ENCODE data around the gene COL4A6.

Gene COL4A6

DNA sequence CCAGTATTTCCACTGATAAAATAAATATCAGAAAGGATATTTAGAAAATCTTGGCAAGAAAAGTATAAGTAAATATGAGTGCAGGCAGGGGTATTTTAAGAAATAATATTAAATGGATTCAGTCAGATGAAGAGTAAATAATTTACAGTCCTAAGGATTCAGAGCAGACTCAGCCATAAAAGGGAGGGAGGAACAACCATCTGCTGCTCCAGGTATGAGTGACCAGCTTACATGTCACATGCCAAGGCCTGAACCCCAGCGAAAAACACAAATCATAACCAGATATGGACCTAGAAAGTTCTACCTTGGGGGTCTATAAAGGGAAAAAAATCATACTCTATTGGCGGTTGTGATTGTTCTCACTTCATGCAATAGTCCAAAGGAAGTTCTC, 166.8 kb downstream of the COL4A6 start:
- DNase-seq (ENCODE audit: low read depth in 2 of 3, low spot score in 2 of 3): no peak

DNA sequence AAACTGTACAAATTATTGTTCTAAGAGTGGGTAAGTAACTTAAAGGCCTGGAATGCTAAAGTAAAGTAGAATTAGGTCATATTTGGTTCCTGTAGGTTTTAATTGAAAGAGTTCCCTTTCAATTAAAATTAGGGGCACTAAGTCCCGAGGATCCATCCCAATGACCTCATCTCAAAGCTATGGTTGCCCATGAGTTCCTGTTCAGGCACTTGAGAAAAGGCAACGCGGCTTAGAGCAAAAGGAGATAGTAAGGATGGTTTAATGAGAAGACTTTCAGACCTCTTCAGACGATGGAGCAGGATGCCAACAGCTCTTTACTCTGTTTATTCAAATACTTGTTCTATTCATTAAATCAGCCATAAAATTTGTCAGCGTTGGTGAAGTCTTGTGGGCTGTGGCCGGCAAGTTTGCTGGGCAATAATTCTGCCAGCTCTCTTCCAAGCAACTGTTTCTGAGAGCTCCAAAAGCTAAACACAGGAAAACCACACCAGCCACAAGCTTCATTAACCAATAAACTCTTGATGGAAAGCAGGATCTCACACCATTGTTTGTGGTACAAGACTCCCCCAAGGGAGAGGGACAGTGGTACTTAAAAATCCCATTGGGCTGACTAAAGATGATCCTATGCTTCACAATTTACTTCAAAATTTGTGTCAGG, 167.4 kb downstream of the COL4A6 start:
- DNase-seq (ENCODE audit: low read depth in 2 of 3, low spot score in 2 of 3): no peak

DNA sequence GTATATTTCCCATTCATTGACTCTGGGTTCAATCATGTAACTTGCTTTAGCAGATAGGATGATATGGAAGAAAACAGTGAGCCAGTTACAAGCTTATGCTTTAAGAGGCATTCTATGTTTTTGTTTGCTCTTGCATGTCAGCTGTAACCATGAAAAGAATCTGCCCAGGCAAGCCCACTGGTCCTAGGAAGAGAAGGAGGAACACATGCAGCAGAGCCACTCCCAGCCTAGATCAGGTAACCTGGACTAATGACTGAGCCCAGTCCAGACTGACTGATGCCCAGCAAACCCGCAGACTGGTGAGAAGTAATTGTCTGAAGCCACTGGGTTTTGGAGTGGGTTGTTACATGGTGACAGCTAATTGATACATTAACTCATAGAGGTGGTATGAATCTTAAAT, 167.9 kb downstream of the COL4A6 start:
- DNase-seq (ENCODE audit: low read depth in 2 of 3, low spot score in 2 of 3): no peak

DNA sequence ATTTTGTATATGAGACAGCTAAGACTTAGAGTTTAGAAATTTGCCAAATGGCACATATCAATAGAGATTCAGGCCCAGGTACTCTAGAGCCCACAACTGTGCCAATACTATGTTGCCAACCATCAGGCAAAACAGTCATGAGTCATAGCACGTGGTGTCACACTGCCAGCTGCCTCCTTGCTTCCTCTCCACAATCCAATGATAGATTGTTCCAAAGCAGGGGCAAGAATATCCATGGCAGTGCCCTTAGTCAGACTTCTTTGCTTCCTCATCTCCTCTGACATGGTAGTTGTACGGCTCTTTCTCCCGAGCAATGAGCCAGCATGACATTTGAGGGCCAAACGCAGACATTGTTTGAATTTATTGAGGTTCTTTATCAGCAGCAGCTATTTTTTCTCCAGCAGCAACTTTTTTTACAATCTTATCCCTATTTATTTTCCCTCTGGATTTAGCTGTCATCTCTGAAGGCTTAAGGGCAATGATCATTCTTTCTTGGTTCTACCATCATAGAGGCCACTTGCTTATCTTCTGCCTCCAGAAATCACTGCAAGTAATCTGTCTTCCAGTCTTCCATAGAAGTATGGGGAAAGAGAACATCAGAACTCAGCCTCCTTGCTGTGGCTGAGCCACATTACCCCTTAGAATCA, 169.7 kb downstream of the COL4A6 start:
- no peak for DNase-seq (ENCODE audit: low read depth in 2 of 3, low spot score in 2 of 3)

DNA sequence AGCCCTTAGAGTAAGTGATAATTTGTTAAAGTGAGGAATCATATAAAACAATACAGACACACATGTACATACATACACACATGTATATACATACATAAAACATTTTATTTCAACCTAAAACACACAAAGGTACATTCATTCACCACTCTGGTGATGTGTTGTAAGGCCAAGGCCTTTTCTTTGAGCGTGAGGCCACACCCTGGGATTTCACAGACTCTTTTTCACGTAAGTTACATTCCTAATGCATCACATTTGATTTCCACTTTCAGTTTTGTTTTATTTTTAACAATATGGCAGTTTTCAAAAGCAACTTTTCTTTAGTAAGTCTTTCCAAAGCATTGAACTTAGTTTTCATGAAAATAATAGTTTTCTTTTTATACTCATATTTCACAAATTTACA, 170.7 kb downstream of the COL4A6 start:
- DNase-seq (ENCODE audit: low read depth in 2 of 3, low spot score in 2 of 3): no peak

DNA sequence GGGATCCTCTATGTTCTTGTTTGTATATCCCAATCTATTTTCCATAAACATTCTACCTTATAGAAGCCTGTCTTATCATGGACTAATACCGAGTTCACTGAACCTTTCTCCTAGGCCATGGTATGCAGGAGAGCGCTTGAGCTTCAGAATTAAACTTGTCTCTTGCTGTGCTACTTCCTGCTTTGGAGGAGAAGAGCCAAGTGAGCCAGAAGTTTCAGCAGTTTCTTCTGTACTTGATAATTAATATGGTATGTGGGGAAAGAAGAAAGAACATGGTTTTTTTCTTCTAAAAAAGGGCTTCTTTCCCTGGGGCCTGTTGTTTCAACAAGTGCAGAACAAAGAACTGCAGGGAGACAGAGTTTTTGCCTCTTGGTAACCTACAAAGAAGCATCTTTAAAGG, 173.8 kb downstream of the COL4A6 start:
- DNase-seq (ENCODE audit: low read depth in 2 of 3, low spot score in 2 of 3): no peak

DNA sequence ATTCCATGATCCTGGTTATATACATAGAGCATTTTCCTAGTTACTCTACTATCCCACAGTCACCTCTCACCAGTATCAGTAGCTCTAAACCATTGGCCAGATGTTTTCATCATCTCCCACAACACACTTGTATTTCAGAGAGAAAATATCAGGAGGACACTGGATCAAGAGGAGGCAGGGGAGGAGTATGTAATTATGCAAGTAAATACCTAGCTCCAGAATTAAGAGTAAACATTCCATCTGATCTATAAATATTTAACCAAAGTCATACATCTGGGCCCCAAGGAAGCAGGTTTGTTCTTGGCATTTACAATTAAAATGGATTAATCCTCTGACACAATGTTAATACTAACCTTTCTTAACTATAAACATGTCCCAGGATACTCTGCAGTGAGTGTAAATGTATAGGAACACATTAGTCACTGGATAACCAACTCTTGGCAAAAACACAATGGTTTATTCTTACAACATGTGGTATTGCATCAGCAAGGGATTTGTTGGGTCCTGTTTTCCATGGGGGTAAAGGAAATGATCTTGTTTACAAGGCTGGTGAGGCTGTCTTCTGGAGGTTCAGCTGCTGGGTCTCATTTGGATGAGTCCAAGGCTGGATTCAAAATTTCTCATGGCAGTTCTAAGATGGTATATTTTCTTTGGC, 176.5 kb downstream of the COL4A6 start:
- no peak for DNase-seq (ENCODE audit: low read depth in 2 of 3, low spot score in 2 of 3)

DNA sequence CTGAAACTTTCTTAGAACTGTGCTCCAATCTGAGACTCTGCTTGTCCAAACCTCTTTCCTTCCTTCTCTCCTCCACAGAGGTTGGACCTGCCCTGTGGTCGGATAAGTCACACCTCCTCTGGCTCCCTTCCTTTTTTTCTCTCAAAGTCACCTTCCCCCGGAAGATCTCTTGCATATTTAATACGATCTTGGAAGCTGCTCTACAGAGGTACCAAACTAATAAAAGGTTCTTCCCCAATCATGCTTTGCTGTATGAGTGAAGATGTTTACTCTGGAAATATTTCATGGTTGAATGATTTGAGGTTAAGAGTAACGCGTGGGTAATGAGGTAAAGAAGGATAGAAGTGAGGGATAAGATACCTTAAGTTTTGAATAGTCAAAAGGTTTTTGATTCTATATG, 180.7 kb downstream of the COL4A6 start:
- DNase-seq (ENCODE audit: low read depth in 2 of 3, low spot score in 2 of 3): no peak

DNA sequence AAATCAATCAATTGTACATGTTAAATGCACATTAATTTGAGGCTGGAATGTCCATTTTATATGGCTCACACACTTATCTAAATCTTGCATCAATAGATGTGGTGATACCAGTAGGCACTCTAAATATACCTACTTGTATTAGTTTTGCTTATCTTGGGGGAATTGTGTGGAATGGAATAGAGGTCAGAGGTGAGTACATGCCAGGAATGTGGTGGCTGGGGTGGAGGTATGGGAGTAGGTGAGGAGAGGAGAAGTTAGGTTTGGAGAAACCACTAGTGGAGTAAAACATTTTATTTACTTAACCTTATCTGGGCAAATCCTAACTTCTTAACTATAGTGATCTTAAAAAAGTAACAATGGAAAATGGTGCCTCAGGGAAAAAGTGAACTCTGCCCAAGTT, 183.6 kb downstream of the COL4A6 start:
- DNase-seq (ENCODE audit: low read depth in 2 of 3, low spot score in 2 of 3): no peak

DNA sequence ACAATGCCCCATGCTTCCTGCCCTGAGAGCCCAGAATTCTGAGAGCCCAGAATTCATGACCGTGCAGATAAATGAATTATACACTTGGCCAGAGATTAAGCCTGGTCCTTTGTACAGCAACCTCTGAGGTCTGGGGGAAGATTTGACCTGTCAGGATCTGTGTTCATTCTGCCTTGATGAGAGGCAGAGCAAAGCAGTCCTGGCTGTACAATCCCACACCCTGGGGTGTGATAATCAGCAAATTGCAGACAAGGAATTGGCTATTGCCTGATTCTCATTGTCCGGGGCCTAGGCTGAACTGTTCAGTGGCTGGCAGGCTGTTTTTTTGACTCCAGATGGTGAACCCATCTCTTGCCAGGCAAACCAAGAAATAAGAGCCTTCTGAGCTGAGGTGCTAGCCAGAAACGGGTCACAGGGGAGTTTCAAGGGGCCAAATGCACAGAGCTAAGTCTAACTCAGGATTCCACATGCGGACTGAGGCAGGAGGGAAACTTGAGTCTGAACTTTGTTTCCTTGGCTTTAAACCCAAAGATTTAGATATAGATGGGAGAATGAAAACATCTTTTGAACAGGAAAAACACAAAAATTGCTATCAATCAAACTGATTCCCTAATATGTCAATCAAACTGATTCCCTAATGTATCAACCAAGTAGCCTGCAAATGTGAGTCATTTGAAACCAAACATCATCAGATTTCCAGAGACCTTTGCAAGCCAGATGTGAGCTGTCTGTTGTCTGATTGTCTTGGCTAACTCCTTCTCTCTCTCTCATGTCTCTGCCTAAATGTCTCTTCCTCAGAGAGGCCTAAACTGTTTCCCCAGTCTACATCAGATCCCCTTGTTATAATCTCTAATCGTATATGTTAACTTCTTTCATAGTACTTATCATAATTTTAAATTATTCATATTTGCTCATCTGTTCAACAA, 187.3 kb downstream of the COL4A6 start:
- DNase-seq (ENCODE audit: low read depth in 2 of 3, low spot score in 2 of 3): no peak

DNA sequence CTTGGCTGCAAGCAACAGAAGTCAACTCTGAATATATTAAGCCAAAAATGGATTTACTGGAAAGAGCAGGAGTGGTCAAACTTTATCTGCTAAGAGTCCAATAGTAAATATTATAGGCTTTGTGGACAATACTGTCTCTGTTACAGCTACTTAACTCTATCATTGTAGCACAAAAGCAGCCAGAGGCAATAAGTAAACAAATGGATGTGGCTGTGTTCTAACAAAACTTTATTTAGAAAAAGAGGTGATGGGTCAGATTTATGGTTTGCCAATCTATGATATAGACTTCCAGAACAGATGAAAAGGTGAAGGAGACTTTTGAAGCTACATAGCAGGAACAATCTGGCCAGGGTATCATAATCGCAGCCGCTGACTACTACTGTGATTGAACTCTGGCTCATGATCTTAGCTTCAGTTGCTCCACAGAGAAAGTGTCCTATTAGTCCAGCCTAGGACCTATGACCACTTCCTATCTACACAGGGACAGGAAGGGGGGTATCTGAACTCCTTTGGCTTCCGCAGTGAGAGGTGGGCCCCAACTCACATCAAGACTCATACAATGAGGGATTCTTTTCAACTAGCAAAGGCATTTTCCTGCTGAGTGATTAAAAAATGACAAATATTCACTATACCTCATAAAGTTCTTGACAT, 191.8 kb downstream of the COL4A6 start:
- no peak for DNase-seq (ENCODE audit: low read depth in 2 of 3, low spot score in 2 of 3)

DNA sequence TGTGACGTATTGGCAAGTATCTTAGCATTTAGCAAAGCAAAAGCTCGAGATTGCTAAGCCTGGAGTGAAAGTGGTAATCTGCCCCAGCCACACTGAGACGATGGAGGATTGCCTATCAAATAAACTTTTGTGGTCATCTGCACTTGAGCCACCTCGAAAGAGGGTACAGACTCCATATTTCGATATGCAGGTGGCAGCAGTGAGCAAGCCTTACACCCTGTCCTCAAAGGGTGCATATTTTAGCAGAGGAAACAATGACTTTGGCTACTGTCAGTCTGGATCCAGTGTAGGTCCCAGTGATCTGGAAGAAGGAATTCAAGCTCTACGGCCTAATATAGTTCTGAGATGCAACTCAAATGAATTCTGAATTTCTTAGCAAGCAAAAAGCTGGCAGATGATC, 192.8 kb downstream of the COL4A6 start:
- DNase-seq (ENCODE audit: low read depth in 2 of 3, low spot score in 2 of 3): no peak

DNA sequence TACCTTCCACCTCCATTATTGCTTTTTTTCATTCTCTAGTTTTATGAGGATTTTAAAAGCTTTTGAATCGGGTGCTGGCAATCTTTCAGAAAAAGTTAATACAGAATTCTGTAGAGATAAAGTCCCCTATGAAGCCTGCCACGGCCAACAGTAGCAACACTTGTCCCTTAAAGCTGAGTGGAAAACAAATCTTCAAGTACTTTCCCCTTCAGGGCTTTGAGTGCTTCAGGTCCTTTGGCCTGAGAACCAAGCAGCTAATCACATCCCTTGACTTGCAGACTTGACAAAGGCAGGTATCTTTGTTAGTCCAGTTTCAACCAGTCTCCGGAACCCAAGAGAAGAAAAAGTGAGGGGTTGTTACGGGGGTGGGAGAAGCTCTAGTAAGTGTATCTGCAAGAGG, 202.2 kb downstream of the COL4A6 start:
- DNase-seq (ENCODE audit: low read depth in 2 of 3, low spot score in 2 of 3): no peak

DNA sequence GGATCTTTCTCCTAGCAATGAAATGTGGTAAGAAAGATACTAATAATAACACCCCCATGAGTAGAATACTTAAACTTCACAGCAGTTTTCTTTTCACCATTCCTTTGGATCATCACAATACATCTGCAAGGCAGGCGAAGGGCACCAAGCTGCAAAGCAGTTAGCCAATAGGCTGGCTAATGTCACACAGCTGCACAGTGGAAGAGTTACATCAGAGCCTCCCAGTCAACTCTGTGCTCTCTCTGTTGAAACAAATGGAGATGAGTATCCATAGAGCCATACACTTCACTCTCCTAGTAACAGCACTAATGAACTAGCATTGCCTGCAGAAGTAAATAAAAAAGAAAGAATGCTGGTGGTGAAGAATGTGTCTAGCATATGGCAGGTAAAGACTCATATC, 207.6 kb downstream of the COL4A6 start:
- DNase-seq (ENCODE audit: low read depth in 2 of 3, low spot score in 2 of 3): no peak

DNA sequence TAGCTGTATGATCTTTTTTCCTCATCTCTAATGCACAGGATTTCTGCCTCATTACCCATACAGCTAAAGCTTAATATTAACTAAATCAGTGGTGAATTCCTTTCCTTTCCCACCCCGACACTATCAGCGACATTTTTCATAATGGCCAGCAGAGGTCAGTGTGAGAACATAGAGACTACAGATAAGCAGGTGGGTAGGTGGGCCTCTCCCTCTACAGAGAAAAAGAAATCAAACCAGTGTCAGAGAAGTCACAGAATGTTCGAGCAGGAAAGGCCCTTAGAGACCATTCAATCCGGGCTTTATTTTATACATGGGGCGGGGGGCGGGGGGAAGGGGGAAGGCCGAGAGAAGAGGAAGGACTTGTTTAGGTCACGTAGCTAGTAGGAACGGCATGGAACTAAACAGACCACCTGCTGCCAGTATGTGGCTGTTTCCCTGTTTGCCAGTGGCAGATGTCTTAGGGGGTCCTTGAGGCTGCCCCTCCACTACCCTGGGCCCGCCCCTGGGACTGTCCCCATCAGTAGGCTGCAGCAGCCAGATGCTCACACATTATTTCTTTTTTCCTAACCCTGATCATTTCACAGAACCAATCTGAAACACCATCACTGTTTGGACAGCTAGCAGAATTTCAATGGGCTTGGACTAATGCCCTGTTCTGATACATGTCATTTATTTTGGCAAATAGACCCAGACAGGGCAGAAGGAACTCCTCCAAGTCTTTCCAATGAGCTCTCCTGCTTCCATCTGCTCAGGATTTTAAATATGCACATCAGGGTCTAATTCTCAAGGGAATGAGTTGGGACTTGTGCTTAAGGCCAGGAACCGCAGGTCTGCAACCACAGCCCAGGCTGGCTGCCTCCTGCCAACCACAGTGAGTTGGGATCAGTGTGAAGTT, 213.2 kb downstream of the COL4A6 start:
- DNase-seq (ENCODE audit: low read depth in 2 of 3, low spot score in 2 of 3): no peak

DNA sequence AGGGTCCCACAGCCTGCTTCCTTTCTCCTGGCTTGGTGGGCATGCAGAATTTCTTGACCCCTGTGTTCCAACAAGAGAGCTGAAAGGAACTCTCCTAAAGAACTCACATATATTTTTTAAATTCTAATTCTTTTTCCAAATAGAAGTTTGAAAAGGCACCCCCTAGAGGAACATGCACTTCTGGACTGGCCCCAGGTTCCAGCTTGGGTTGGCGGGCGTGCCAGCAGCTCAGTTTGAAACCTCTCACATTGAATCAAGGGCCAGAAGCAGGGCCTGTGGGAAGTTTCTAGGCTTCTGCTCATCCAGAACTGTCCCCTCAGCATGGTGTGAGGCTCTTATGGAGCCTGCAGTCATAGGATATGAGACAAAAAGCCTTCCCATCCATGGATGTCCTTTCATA, 214.0 kb downstream of the COL4A6 start:
- DNase-seq (ENCODE audit: low read depth in 2 of 3, low spot score in 2 of 3): no peak

DNA sequence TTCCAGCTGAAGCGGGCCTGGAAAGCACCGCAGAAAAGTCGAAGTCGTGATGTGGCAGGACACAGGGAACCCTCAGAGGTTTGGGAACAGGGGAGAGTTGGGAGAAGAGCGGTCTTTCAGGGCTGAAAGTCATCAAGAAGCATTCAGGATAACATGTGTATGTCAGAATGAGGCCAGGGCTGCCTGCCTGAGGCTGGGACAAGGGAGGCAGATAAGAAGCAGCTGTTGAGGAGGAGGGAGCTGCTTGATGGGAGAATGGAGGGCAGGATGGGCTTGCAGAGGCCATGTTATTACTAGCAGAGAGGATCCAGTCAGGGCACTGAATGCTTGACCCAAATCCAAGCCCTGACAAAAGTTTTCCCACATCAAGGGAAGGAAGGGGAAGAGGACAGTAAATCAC, 214.6 kb downstream of the COL4A6 start:
- no peak for DNase-seq (ENCODE audit: low read depth in 2 of 3, low spot score in 2 of 3)

DNA sequence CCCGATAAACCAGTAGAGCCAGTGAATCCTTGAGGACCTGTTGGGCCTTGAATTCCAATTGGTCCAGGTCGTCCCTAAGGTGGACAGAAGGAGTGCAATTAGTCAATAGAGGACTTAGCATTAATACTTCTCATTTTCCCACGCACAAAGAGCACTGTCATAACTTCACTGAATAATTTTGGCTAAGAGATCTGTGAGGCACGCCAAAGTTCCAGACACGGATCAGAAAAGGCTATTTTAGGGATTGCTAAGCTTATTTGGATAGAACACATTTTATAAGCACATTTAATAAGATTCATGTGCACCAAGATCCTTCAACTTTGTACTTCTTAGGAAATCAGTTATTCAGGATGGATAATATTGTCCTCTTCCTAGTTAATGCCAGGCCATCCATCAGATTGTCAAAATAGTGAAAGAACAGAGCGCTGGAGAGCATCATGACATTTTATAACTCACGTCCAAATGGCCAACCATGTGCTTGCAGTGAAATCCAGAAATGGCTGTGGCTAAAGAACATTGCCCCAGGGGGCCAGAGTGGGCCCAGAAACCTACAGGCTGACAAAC, 216.8 kb downstream of the COL4A6 start:
- no peak for DNase-seq (ENCODE audit: low read depth in 2 of 3, low spot score in 2 of 3)

DNA sequence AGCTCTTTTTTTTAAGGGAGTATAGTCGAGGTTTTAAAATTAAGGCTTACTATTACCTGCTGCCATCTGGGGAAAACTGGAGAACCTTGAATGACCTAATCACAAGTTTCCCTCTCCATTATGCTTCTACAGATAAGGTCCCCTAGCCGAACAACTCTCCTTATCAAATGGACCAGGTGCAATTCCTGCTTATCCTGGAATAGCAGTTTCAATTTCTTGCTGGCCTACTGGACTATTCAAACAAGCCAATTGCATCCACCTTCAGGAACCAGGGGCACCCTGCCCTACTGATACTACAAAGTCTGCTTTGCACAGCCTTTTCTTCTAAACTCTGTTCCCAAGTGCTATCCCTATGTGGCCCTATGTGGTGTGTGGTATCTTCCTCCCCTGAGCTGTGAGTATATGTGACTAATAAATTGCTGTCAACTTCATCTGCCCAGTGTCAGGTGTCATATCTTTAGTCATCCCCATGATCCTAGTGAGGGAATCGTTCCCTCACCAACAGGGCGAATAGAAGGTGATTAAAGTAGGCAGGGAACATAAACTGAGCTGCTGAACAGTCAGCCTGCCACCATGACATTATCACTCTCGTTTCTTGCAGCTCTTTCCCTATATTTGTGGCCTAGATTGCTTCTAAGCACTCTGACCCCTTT, 218.1 kb downstream of the COL4A6 start:
- DNase-seq (ENCODE audit: low read depth in 2 of 3, low spot score in 2 of 3): no peak
